ENCODE results near the gene MAP3K13.
A peak's percentile ranks its signal among the peaks of the same experiment; 100 is the strongest.
"Not testable (repeated sequence)": the region's sequence is repeated elsewhere in the genome, so short reads cannot be mapped to it uniquely, and the experiment has no call there.

The MAP3K13 gene

DNA sequence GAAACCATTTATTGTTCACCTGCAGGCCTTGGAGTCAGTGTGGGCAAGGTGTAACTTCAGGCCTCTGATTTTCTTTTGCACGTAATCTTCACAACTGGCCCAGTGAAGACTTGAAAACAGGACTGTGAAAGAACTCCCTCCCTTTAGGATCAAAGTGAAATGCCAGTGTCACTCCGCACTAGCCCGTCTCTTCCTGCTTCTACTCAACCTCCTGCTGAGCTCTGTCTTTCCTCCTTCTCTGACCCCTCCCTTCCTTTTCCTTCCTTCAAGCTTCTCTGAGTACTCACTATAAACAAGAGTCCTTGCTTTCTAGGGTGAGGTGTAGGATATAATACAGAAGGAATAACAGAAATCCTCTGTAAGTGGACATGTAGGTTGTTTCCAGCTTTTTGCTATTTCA is 107.4 kb downstream of the MAP3K13 start:
- Histone ChIP-seq H3K18ac (ENCODE audit: low read length) (no peak overlapping the region), H3K79me2 (ENCODE audit: control insufficient read depth, insufficient read depth, low read length, poor library complexity) (no peaks in the 10 kb centered on the region), H3K27ac (ENCODE audit: low read depth, low read length) (no peak overlapping the region), H2AFZ (ENCODE audit: insufficient read depth, low read length, poor library complexity) (no peak overlapping the region), H3K4me1 (ENCODE audit: control insufficient read depth in 1 of 2, insufficient read depth in 2 of 2, low read length in 2 of 2) (no peaks in the 10 kb centered on the region), H3K4ac (ENCODE audit: low read depth, low read length) (no peak overlapping the region), H3K4me2 (ENCODE audit: low read length) (no peak overlapping the region), H2BK120ac (ENCODE audit: insufficient read depth, low read length, poor library complexity) (no peak overlapping the region), H3K14ac (ENCODE audit: low read length) (no peak overlapping the region), H2BK12ac (ENCODE audit: low read length) (no peak overlapping the region), H3K79me1 (ENCODE audit: low read length) (no peaks in the 10 kb centered on the region), H3K36me3 (ENCODE audit: control insufficient read depth in 1 of 2, insufficient read depth in 2 of 2, low read length in 2 of 2) (peaks cover 0 to 5% of the 10 kb centered on the region in 2 experiments), H4K12ac (ENCODE audit: low read depth, low read length) (no peak overlapping the region), H3K27me3 (ENCODE audit: insufficient read depth, low read length) (no peaks in the 10 kb centered on the region), H3K23ac (ENCODE audit: low read length) (no peak overlapping the region), H4K8ac (ENCODE audit: low read depth, low read length) (no peak overlapping the region), H3K9ac (ENCODE audit: low read length) (no peak overlapping the region), H3K4me3 (ENCODE audit: low read depth, low read length) (no peak overlapping the region), H2BK5ac (ENCODE audit: low read depth, low read length, poor library complexity) (no peak overlapping the region), H4K91ac (ENCODE audit: low read depth, low read length) (no peak overlapping the region), H3K9me3 (ENCODE audit: insufficient read depth, low read depth, low read length) (no peaks in the 10 kb centered on the region), H2AK5ac (ENCODE audit: low read length) (no peak overlapping the region)
- WGBS (ENCODE audit: extremely low coverage, insufficient coverage, insufficient read length), result no CpG with 5 or more reads among the region's 3 CpGs
- no peak for DNase-seq

GRCh38 chr3:185473290-185473815 is 110.4 kb downstream of the MAP3K13 start:
- DNase-seq, result no peak
- H3K4me1 ChIP-seq (ENCODE audit: control insufficient read depth in 1 of 2, insufficient read depth in 2 of 2, low read length in 2 of 2), result no peaks in the 10 kb centered on the region
- H3K79me1 ChIP-seq (ENCODE audit: low read length), result no peaks in the 10 kb centered on the region
- no peak overlapping the region for H3K23ac ChIP-seq (ENCODE audit: low read length)
- H2BK5ac ChIP-seq (ENCODE audit: low read depth, low read length, poor library complexity), result no peak overlapping the region
- no peaks in the 10 kb centered on the region for H3K9me3 ChIP-seq (ENCODE audit: insufficient read depth, low read depth, low read length)
- no peak overlapping the region for H2BK12ac ChIP-seq (ENCODE audit: low read length)
- H2AFZ ChIP-seq (ENCODE audit: insufficient read depth, low read length, poor library complexity), result no peak overlapping the region
- WGBS (ENCODE audit: extremely low coverage, insufficient coverage, insufficient read length), result no CpG with 5 or more reads among the region's 15 CpGs
- no peak overlapping the region for H3K4me2 ChIP-seq (ENCODE audit: low read length)
- no peak overlapping the region for H3K4ac ChIP-seq (ENCODE audit: low read depth, low read length)
- no peaks in the 10 kb centered on the region for H3K79me2 ChIP-seq (ENCODE audit: control insufficient read depth, insufficient read depth, low read length, poor library complexity)
- peak overlapping the region; percentile 31 for H3K9ac ChIP-seq (ENCODE audit: low read length)
- H4K91ac ChIP-seq (ENCODE audit: low read depth, low read length), result no peak overlapping the region
- no peak overlapping the region for H3K4me3 ChIP-seq (ENCODE audit: low read depth, low read length)
- no peak overlapping the region for H2BK120ac ChIP-seq (ENCODE audit: insufficient read depth, low read length, poor library complexity)
- no peak overlapping the region for H3K14ac ChIP-seq (ENCODE audit: low read length)
- no peak overlapping the region for H3K18ac ChIP-seq (ENCODE audit: low read length)
- H4K8ac ChIP-seq (ENCODE audit: low read depth, low read length), result no peak overlapping the region
- H2AK5ac ChIP-seq (ENCODE audit: low read length), result no peak overlapping the region
- H3K27me3 ChIP-seq (ENCODE audit: insufficient read depth, low read length), result no peaks in the 10 kb centered on the region
- H4K12ac ChIP-seq (ENCODE audit: low read depth, low read length), result no peak overlapping the region
- no peak overlapping the region for H3K27ac ChIP-seq (ENCODE audit: low read depth, low read length)
- H3K36me3 ChIP-seq (ENCODE audit: control insufficient read depth in 1 of 2, insufficient read depth in 2 of 2, low read length in 2 of 2), result peaks cover 0 to 5% of the 10 kb centered on the region in 2 experiments

DNA sequence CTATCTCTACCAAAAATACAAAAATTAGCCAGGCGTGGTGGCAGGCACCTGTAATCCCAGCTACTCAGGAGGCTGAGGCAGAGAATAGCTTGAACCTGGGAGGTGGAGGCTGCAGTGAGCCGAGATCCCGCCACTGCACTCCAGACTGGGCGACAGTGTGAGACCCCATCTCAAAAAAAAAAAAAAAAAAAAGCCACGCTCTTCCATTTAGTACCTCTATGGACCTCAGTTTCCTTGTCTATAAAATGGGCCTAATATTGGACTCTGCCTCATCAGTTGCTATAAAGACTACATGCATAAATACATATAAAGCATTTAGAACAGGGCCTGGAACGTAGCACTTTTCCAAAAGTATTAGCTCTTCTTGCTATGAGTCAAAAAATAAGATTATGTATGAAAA is 112.0 kb downstream of the MAP3K13 start:
- H3K9me3 ChIP-seq (ENCODE audit: insufficient read depth, low read depth, low read length); H4K8ac ChIP-seq (ENCODE audit: low read depth, low read length); H4K12ac ChIP-seq (ENCODE audit: low read depth, low read length); H3K23ac ChIP-seq (ENCODE audit: low read length); H3K9ac ChIP-seq (ENCODE audit: low read length); H2AK5ac ChIP-seq (ENCODE audit: low read length); H3K4me2 ChIP-seq (ENCODE audit: low read length); H3K18ac ChIP-seq (ENCODE audit: low read length); H3K4me3 ChIP-seq (ENCODE audit: low read depth, low read length); H3K4ac ChIP-seq (ENCODE audit: low read depth, low read length); H2BK5ac ChIP-seq (ENCODE audit: low read depth, low read length, poor library complexity); H3K27ac ChIP-seq (ENCODE audit: low read depth, low read length); H4K91ac ChIP-seq (ENCODE audit: low read depth, low read length); H3K4me1 ChIP-seq (ENCODE audit: control insufficient read depth in 1 of 2, insufficient read depth in 2 of 2, low read length in 2 of 2); H2AFZ ChIP-seq (ENCODE audit: insufficient read depth, low read length, poor library complexity); DNase-seq; H2BK12ac ChIP-seq (ENCODE audit: low read length); H3K14ac ChIP-seq (ENCODE audit: low read length); H3K36me3 ChIP-seq (ENCODE audit: control insufficient read depth in 1 of 2, insufficient read depth in 2 of 2, low read length in 2 of 2); H3K27me3 ChIP-seq (ENCODE audit: insufficient read depth, low read length); H2BK120ac ChIP-seq (ENCODE audit: insufficient read depth, low read length, poor library complexity); H3K79me2 ChIP-seq (ENCODE audit: control insufficient read depth, insufficient read depth, low read length, poor library complexity); H3K79me1 ChIP-seq (ENCODE audit: low read length): not testable (repeated sequence)
- no CpG with 5 or more reads among the region's 6 CpGs for WGBS (ENCODE audit: extremely low coverage, insufficient coverage, insufficient read length)

GRCh38 chr3:185477316-185477715 is 114.4 kb downstream of the MAP3K13 start:
- H3K14ac ChIP-seq (ENCODE audit: low read length), result no peak overlapping the region
- no peaks in the 10 kb centered on the region for H3K27me3 ChIP-seq (ENCODE audit: insufficient read depth, low read length)
- H3K4me2 ChIP-seq (ENCODE audit: low read length), result no peak overlapping the region
- H3K9ac ChIP-seq (ENCODE audit: low read length), result no peak overlapping the region
- peaks cover 1% of the 10 kb centered on the region for H3K9me3 ChIP-seq (ENCODE audit: insufficient read depth, low read depth, low read length)
- no peak overlapping the region for H2BK120ac ChIP-seq (ENCODE audit: insufficient read depth, low read length, poor library complexity)
- no peak overlapping the region for H2AFZ ChIP-seq (ENCODE audit: insufficient read depth, low read length, poor library complexity)
- WGBS (ENCODE audit: extremely low coverage, insufficient coverage, insufficient read length), result no CpG with 5 or more reads among the region's 3 CpGs
- no peaks in the 10 kb centered on the region for H3K79me2 ChIP-seq (ENCODE audit: control insufficient read depth, insufficient read depth, low read length, poor library complexity)
- no peak overlapping the region for H2BK5ac ChIP-seq (ENCODE audit: low read depth, low read length, poor library complexity)
- no peak overlapping the region for H3K27ac ChIP-seq (ENCODE audit: low read depth, low read length)
- H2BK12ac ChIP-seq (ENCODE audit: low read length), result no peak overlapping the region
- no peak overlapping the region for H3K4ac ChIP-seq (ENCODE audit: low read depth, low read length)
- peaks cover 0 to 5% of the 10 kb centered on the region in 2 experiments for H3K36me3 ChIP-seq (ENCODE audit: control insufficient read depth in 1 of 2, insufficient read depth in 2 of 2, low read length in 2 of 2)
- no peak overlapping the region for H4K8ac ChIP-seq (ENCODE audit: low read depth, low read length)
- no peak overlapping the region for H3K18ac ChIP-seq (ENCODE audit: low read length)
- no peaks in the 10 kb centered on the region for H3K79me1 ChIP-seq (ENCODE audit: low read length)
- DNase-seq, result no peak
- no peak overlapping the region for H3K4me3 ChIP-seq (ENCODE audit: low read depth, low read length)
- no peak overlapping the region for H4K12ac ChIP-seq (ENCODE audit: low read depth, low read length)
- no peak overlapping the region for H2AK5ac ChIP-seq (ENCODE audit: low read length)
- H3K23ac ChIP-seq (ENCODE audit: low read length), result no peak overlapping the region
- H4K91ac ChIP-seq (ENCODE audit: low read depth, low read length), result no peak overlapping the region
- H3K4me1 ChIP-seq (ENCODE audit: control insufficient read depth in 1 of 2, insufficient read depth in 2 of 2, low read length in 2 of 2), result no peaks in the 10 kb centered on the region

All from trophoblast cell (in vitro differentiated cells and primary cell).